KBM-7 (cell line): ENCODE measurements around the gene MRPS25.

Source experiments
- DNase-seq: peaks from one replicate; pipeline ENCODE4 v3.0.0-alpha.2; 2015
- in situ Hi-C: fragments of 300-500 bp; cut with MboI; formaldehyde crosslinking; loops from 2 replicates; pipeline ENCODE4 v1.14.3; 2020; ENCODE audit warnings: low sequenced_read_pairs, low pct_unique_long_range_greater_than_20kb, mixed read lengths

The MRPS25 gene

GRCh38 chr3:15089201-15089600, 24.1 kb upstream of the MRPS25 start:
- no peak for DNase-seq
- in situ Hi-C loops = no loop called here

- in situ Hi-C loops = no loop called here
- no peak for DNase-seq
Measured at GRCh38 chr3:15086699-15087098, 21.6 kb upstream of the MRPS25 start.

- DNase-seq = no peak
- in situ Hi-C loops = no loop called here
Measured at GRCh38 chr3:15086263-15086662, 21.1 kb upstream of the MRPS25 start.

- in situ Hi-C loops = no loop called here
- no peak for DNase-seq
Measured at GRCh38 chr3:15083252-15083651, 18.1 kb upstream of the MRPS25 start.

- no peak for DNase-seq
- in situ Hi-C loops = no loop called here
Measured at GRCh38 chr3:15081960-15082664, 17.0 kb upstream of the MRPS25 start.

- in situ Hi-C loops = no loop called here
- DNase-seq = no peak
Measured at GRCh38 chr3:15079091-15079490, 14.0 kb upstream of the MRPS25 start.

- in situ Hi-C loops = no loop called here
- no peak for DNase-seq
Measured at GRCh38 chr3:15074500-15074899, 9.4 kb upstream of the MRPS25 start.

- in situ Hi-C loops = no loop called here
- no peak for DNase-seq
Measured at GRCh38 chr3:15071699-15072098, 6.6 kb upstream of the MRPS25 start.

GRCh38 chr3:15069441-15069840, 4.3 kb upstream of the MRPS25 start:
- DNase-seq = no peak
- in situ Hi-C loops = no loop called here

GRCh38 chr3:15066467-15066866, 1.4 kb upstream of the MRPS25 start:
- in situ Hi-C loops = no loop called here
- no peak for DNase-seq

- DNase-seq = no peak
- in situ Hi-C loops = no loop called here
Measured at GRCh38 chr3:15065550-15066007, 464 bp upstream of the MRPS25 start.

- DNase-seq = peak; percentile 39
- in situ Hi-C loops = no loop called here
Measured at GRCh38 chr3:15064299-15064834, 748 bp downstream of the MRPS25 start.

- in situ Hi-C loops = no loop called here
Measured at GRCh38 chr3:15063656-15064286, 1.3 kb downstream of the MRPS25 start.

GRCh38 chr3:15063238-15063637, 1.9 kb downstream of the MRPS25 start:
- no peak for DNase-seq
- in situ Hi-C loops = no loop called here

More at GRCh38 chr3:15063656-15064286, 1.3 kb downstream of the MRPS25 start:
- DNase-seq = no peak

- DNase-seq = no peak
- in situ Hi-C loops = no loop called here
Measured at GRCh38 chr3:15060029-15060428, 5.1 kb downstream of the MRPS25 start.

GRCh38 chr3:15056676-15057404, 8.3 kb downstream of the MRPS25 start:
- no peak for DNase-seq
- in situ Hi-C loops = no loop called here

GRCh38 chr3:15055019-15055557, 10.0 kb downstream of the MRPS25 start:
- peak; percentile 9 for DNase-seq
- in situ Hi-C loops = no loop called here

GRCh38 chr3:15053541-15053940, 11.6 kb downstream of the MRPS25 start:
- in situ Hi-C loops = no loop called here
- no peak for DNase-seq

- DNase-seq = no peak
Measured at GRCh38 chr3:15052335-15053242, 12.5 kb downstream of the MRPS25 start.

More at GRCh38 chr3:15052335-15053242, 12.5 kb downstream of the MRPS25 start:
- in situ Hi-C loops = no loop called here
